GM12891 (cell line): ENCODE data around the gene ARMH2.

Source experiments
- PAX5 ChIP-seq: IDR thresholded peaks from 2 replicates; pipeline ENCODE4 v1.6.1; 2011; ENCODE audit warnings: low read length, moderate library complexity, mild to moderate bottlenecking; ENCODE audit not compliant: insufficient read depth, severe bottlenecking
- POLR2A ChIP-seq: IDR thresholded peaks from 2 replicates; pipeline ENCODE4 v1.6.1; 2011; ENCODE audit warnings: low read depth, low read length, control low read depth
- POLR2AphosphoS5 ChIP-seq: IDR thresholded peaks from 2 replicates; pipeline ENCODE4 v1.6.1; 2011; ENCODE audit warnings: low read depth, low read length, control low read depth
- POU2F2 ChIP-seq: IDR thresholded peaks from 2 replicates; pipeline ENCODE4 v1.6.1; 2011; ENCODE audit warnings: low read depth, mild to moderate bottlenecking, control low read depth, low read length, moderate library complexity
- SPI1 ChIP-seq: IDR thresholded peaks from 2 replicates; pipeline ENCODE4 v1.6.1; 2011; ENCODE audit warnings: low read depth, low read length, control low read depth
- TAF1 ChIP-seq: IDR thresholded peaks from 2 replicates; pipeline ENCODE4 v1.6.1; 2011; ENCODE audit warnings: low read depth, low read length, control low read depth

- no peak for TF ChIP-seq TAF1
- no peak for TF ChIP-seq POLR2A
- no peak for TF ChIP-seq POLR2AphosphoS5
- no peak for TF ChIP-seq SPI1
- no peak for TF ChIP-seq PAX5
- no peak for TF ChIP-seq POU2F2
Measured at GRCh38 chr6:24779416-24780016, 19.2 kb downstream of the ARMH2 start.
